ENCODE data around the gene RARB.

RARB gene

DNA sequence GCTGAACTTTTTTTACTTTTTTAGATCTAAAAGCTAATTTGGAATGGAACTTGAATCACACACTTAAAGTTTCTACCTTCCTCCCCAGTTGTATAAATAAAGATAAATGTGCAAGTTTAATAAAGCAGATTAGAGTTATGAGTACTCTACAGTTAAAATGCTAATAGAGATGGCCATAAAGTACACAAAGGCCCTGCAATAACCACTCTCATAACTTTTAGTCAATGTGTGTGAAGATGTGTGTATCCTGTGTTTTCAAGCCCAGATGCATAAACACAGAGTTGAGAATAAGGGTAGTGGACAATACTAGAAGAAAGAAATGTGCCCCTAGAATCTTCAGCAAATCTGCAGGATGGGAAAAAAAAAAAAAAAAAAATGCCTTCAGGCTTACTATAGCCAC, 191.3 kb downstream of the RARB start:
- no peak for DNase-seq

DNA sequence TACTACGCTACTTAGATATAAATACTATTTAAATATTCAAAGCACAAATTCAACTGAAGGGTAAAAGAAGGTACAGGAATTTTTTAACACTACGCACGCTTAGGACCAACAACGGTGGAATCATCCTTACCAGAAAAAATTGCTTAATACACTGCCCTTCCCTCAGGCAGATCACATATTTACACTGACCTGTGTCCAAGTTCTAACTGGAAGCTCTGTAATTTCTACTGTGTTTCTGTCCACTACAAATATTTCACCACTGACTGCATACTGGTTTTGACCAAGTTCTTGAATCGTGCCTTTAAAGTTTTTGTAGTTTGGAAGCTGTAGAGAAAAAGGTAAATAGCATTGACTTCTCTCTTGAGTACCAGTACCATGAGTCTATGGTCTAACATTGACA, 192.4 kb downstream of the RARB start:
- no peak for DNase-seq

DNA sequence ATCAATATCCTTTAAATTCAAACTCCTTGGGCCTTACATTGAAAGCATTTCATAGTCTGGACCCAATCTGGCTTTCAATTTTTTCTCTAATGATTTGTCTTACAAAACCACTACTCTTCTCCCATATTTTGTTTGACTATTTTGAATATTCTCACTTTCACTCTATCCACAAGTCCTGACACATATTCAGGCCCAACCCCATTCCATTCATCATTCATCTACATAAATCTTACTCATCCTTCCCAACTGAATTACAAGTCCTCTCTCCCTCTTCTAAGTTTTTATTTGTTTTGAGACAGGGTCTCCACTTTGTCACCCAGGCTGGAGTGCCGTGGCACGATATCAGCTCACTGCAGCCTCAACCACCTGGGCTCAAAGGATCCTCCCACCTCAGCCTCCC, 193.0 kb downstream of the RARB start:
- no peak for DNase-seq

DNA sequence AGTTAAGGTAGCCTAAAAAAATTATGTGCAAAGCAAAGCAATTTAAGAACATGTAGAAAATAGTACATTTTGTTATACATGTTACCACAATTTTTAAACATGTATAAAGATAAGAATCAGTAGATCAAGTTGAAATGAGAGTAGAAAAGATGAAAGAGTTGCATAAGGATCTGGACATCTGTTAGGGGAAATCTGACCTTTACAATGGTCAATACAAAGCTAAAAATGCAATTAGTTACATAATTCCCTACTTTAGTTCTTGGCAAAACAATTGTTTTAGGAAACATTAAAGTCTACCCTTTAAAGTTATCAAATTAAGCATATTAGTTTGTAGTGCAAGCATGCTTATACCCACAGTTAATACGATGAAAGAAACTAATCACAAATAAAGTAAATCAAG, 203.9 kb downstream of the RARB start:
- no peak for DNase-seq

DNA sequence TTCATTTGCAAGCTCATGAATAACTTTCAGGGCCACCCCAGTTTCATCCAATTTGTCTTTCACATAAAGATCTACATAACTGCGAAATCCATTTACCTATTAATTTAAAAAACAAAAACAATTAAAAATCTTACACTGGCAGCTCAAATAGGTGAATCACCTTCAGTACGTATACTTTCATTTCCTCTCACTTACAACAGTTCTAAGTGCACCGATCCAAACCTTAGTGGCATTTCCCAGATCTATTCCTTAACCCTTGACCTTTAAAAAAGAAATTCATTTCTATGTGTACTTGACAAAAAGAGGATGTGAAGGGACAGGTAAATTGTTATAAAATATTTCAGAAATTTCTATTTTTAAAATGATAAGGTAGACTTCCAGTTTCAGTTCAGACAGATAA, 205.9 kb downstream of the RARB start:
- DNase-seq: no peak

DNA sequence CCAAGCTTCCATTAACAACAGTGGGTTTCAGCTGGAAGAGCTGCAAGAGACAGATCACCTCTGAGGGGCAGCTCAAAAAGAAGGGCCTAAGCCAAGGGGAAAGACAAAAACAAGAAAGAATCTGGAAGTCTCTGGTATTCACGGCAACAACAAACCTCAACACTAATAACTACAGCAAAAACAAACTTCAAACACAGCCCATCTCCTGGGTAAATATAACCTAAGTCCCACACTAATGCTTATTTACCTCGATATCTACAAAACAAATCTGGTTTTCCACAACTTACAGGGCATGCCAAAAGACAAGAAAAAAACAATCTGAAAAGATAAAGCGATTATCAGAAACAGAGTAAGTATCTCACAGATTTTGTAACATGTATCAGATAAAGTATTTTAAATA, 207.0 kb downstream of the RARB start:
- no peak for DNase-seq

Data from T1000 (cell line).